HepG2 (cell line): Measurements from ENCODE around the gene RHBG. TPM values are rescaled to one million over a fixed set of nuclear protein-coding genes. Genes with fewer than 3 reads are reported as not detected.
A peak's percentile ranks its signal among the peaks of the same experiment; 100 is the strongest.

Experiments used
- ATAC-seq: fragments of 200-7000 bp; cut with Tn5 transposase; 3 replicates; pipeline ENCODE4 v1.9.1; 2020; ENCODE audit warnings: mild to moderate bottlenecking, moderate library complexity
- BruUV-seq: library from RNA; stranded (reverse); fragments of 400-500 nt; replicated peaks from 2 replicates; lab custom pipeline; 2021; lab: Mats Ljungman, UMichigan
- CTCF ChIA-PET: fragments of 300-600 bp; formaldehyde crosslinking; extraction: SDS; loops from one replicate; lab custom pipeline; 2021; ENCODE audit warnings: low total read pairs, inconsistent platforms, low intra/inter-chr PET ratio; lab: Yijun Ruan, JAX
- POLR2A ChIA-PET: fragments of 350-600 bp; sonication (Branson Sonifier 250); formaldehyde crosslinking; loops from one replicate; lab custom pipeline; 2020; ENCODE audit warnings: antibody characterized with exemption, inconsistent platforms; lab: Yijun Ruan, JAX
- DNase-seq: peaks from one replicate; pipeline ENCODE4 v3.0.0-alpha.2; 2015; ENCODE audit warnings: low spot score
- FAIRE-seq: peaks from 3 replicates; lab custom pipeline; 2011; peaks lifted over from hg19 to GRCh38; lab: Jason Lieb, UNC
- H2AFZ ChIP-seq: one replicate; pipeline ENCODE4 v1.6.1; 2011; ENCODE audit warnings: low read length, inconsistent platforms
- H3K27ac ChIP-seq: fragments of 300-600 bp; 3 replicates; pipeline ENCODE4 v1.8.0; 2011; ENCODE audit warnings: mixed run types, mild to moderate bottlenecking, mixed read lengths, low read length, inconsistent platforms; ENCODE audit not compliant: insufficient read depth; ENCODE audit errors: extremely low read length
- H3K27me3 ChIP-seq, 2 experiments: fragments of 200-600 bp in 1 of 2; 2 replicates in 1 of 2; 3 replicates in 1 of 2; pipeline versions ENCODE4 v1.6.0 to v1.8.0; 2011; ENCODE audit warnings: low read length in 2 of 2, mild to moderate bottlenecking in 2 of 2, moderate library complexity in 2 of 2, inconsistent platforms in 1 of 2; ENCODE audit not compliant: insufficient read depth in 2 of 2, control insufficient read depth in 1 of 2
- H3K36me3 ChIP-seq, 2 experiments: fragments of 200-600 bp in 1 of 2; replicated peaks in 1 of 2; 2 replicates in 1 of 2; 3 replicates in 1 of 2; pipeline versions ENCODE4 v1.5.1 to v1.8.0; 2011; ENCODE audit warnings: low read length in 2 of 2, inconsistent platforms in 1 of 2; ENCODE audit not compliant: insufficient read depth in 2 of 2, control insufficient read depth in 1 of 2
- H3K4me1 ChIP-seq: 2 replicates; pipeline ENCODE4 v1.5.1; 2012; ENCODE audit warnings: low read length, inconsistent platforms; ENCODE audit not compliant: insufficient read depth
- H3K4me2 ChIP-seq: 2 replicates; pipeline ENCODE4 v1.6.0; 2011; ENCODE audit warnings: low read depth, low read length, inconsistent platforms
- H3K4me3 ChIP-seq, 3 experiments: fragments of 200-600 bp in 1 of 3; sonication (generic), shearing (Covaris generic) in 1 of 3; replicated peaks in 1 of 3; 2 replicates each; pipeline ENCODE4 v1.5.1; 2011 to 2016; ENCODE audit warnings: low read length in 3 of 3, inconsistent platforms in 2 of 3, low read depth in 2 of 3, mild to moderate bottlenecking in 2 of 3, control low read depth in 1 of 3, mixed read lengths in 1 of 3; ENCODE audit not compliant: insufficient read depth in 1 of 3
- H3K79me2 ChIP-seq: one replicate; pipeline ENCODE4 v1.6.1; 2011; ENCODE audit warnings: low read length, inconsistent platforms; ENCODE audit not compliant: insufficient read depth
- H3K9ac ChIP-seq: 2 replicates; pipeline ENCODE4 v1.6.0; 2011; ENCODE audit warnings: mild to moderate bottlenecking, low read depth, low read length, inconsistent platforms; ENCODE audit not compliant: insufficient read depth
- H3K9me3 ChIP-seq: 2 replicates; pipeline ENCODE4 v1.5.1; 2012; ENCODE audit warnings: mild to moderate bottlenecking, low read length
- H4K20me1 ChIP-seq: 2 replicates; pipeline ENCODE4 v1.6.0; 2011; ENCODE audit warnings: inconsistent platforms, mild to moderate bottlenecking, low read length, moderate library complexity; ENCODE audit not compliant: insufficient read depth
- POLR2G ChIP-seq: fragments of 200-400 bp; formaldehyde crosslinking; IDR thresholded peaks from 2 replicates; pipeline ENCODE4 v1.6.1; 2018; ENCODE audit warnings: mild to moderate bottlenecking, low read depth, low read length, moderate library complexity
- ZFP36 ChIP-seq: fragments of 150-350 bp; IDR thresholded peaks from 2 replicates; pipeline ENCODE4 v1.6.1; 2018; ENCODE audit warnings: borderline replicate concordance, low read length, low read depth; ENCODE audit not compliant: partially characterized antibody
- ZNF7 ChIP-seq: IDR thresholded peaks from 2 replicates; pipeline ENCODE4 v1.6.1; 2016; ENCODE audit warnings: missing biosample characterization, missing genetic modification reagents
- WGBS: methylation state at CpG from one replicate; pipeline ENCODE4 v1.1.6; 2017; ENCODE audit warnings: low lambda C conversion rate; 5-methylcytosine and 5-hydroxymethylcytosine counted together
- in situ Hi-C: cut with HindIII; loops from 2 replicates; pipeline ENCODE4 v1.10.0; 2017; ENCODE audit warnings: low pct_unique_long_range_greater_than_20kb; ENCODE audit not compliant: extremely low pct_ligation_motif_present
- intact Hi-C: fragments of 100-400 bp; cut with micrococcal nuclease; formaldehyde crosslinking; loops from one replicate; pipeline ENCODE4 v1.10.0; 2022; ENCODE audit not compliant: unreplicated experiment
- polyA plus RNA-seq, 8 experiments: library from polyadenylated mRNA; depleted of rRNA in 3 of 8; stranded (reverse) in 7 of 8; unstranded in 1 of 8; fragments of >200 nt; fragmentation: Illumina TruSeq in 4 of 8; extraction: Trizol in 4 of 8; gene quantifications; 2 replicates each; pipeline versions ENCODE4 v1.2.1 to v1.2.3, GENCODE V29; 2011 to 2016; ENCODE audit warnings: low read depth in 4 of 8, missing spikeins in 1 of 8, mixed read lengths in 1 of 8; ENCODE audit not compliant: insufficient read depth in 1 of 8
- total RNA-seq, 5 experiments: library from RNA; depleted of rRNA; stranded (reverse); fragments of >200 nt; fragmentation: Illumina TruSeq; extraction: Trizol; gene quantifications; 2 replicates each; pipeline ENCODE4 v1.2.3, GENCODE V29; 2016; ENCODE audit warnings: low read depth in 1 of 5
- TF ChIP-seq, protein P1 (sequence below): sonication (generic); formaldehyde crosslinking; IDR thresholded peaks from 2 replicates; pipeline ENCODE4 v1.4.0; 2020; ENCODE audit warnings: missing genetic modification reagents, borderline replicate concordance
- TF ChIP-seq, protein P2 (sequence below): sonication (generic); formaldehyde crosslinking; IDR thresholded peaks from 2 replicates; pipeline ENCODE4 v1.4.0; 2020; ENCODE audit warnings: missing genetic modification reagents, mild to moderate bottlenecking, borderline replicate concordance

RHBG gene
- total and polyA plus RNA-seq, 2 of the 13 experiments (the other 11 are each of a cell fraction or from before 2014, with no cell fraction given) = 61.8 to 73.5 TPM

DNA sequence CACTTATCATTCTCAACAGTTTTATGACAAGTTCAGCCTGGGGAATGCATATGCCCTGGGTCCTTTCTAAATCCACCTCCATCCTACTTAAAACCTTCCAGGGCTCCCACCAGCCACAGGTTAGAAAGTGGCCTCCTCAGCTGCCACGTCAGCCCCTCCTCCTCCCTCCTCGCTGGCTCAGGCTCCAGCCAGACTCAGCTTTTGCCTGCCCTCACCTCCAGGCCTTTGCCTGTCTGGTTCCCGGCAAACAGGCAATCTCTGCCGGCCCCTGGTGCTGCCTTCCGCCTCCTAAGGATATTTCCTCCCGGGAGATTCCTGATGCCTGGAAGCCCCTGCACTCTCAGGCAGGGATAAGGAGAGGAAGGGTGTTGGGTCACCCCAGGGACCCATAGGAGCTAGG is 9.5 kb downstream of the RHBG start:
- TF ChIP-seq ZNF7 (CRISPR knock-in tag) (peak; percentile 59), ZFP36 (no peak), POLR2G (0 out of 2 replicates have a peak, but pooled peaks have one; percentile 7)
- TF ChIP-seq, protein P1, sequence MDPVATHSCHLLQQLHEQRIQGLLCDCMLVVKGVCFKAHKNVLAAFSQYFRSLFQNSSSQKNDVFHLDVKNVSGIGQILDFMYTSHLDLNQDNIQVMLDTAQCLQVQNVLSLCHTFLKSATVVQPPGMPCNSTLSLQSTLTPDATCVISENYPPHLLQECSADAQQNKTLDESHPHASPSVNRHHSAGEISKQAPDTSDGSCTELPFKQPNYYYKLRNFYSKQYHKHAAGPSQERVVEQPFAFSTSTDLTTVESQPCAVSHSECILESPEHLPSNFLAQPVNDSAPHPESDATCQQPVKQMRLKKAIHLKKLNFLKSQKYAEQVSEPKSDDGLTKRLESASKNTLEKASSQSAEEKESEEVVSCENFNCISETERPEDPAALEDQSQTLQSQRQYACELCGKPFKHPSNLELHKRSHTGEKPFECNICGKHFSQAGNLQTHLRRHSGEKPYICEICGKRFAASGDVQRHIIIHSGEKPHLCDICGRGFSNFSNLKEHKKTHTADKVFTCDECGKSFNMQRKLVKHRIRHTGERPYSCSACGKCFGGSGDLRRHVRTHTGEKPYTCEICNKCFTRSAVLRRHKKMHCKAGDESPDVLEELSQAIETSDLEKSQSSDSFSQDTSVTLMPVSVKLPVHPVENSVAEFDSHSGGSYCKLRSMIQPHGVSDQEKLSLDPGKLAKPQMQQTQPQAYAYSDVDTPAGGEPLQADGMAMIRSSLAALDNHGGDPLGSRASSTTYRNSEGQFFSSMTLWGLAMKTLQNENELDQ (CRISPR knock-in tag) = no peak
- TF ChIP-seq, protein P2, sequence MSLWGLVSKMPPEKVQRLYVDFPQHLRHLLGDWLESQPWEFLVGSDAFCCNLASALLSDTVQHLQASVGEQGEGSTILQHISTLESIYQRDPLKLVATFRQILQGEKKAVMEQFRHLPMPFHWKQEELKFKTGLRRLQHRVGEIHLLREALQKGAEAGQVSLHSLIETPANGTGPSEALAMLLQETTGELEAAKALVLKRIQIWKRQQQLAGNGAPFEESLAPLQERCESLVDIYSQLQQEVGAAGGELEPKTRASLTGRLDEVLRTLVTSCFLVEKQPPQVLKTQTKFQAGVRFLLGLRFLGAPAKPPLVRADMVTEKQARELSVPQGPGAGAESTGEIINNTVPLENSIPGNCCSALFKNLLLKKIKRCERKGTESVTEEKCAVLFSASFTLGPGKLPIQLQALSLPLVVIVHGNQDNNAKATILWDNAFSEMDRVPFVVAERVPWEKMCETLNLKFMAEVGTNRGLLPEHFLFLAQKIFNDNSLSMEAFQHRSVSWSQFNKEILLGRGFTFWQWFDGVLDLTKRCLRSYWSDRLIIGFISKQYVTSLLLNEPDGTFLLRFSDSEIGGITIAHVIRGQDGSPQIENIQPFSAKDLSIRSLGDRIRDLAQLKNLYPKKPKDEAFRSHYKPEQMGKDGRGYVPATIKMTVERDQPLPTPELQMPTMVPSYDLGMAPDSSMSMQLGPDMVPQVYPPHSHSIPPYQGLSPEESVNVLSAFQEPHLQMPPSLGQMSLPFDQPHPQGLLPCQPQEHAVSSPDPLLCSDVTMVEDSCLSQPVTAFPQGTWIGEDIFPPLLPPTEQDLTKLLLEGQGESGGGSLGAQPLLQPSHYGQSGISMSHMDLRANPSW (CRISPR knock-in tag) = no peak
- TF ChIP-seq, all 625 proteins: peak for 2
- POLR2A ChIA-PET = interaction anchor here (1.0 to 12.6 kb wide), 3 partner anchors 9 to 17 kb away, joined by 4 to 189 read pairs (median 4); partner anchors contain the start of gene RHBG
- Histone ChIP-seq H3K4me2 (no peak overlapping the region), H2AFZ (no peak overlapping the region), H3K4me3 (no peak overlapping the region), H4K20me1 (peaks cover 7% of the 10 kb centered on the region), H3K36me3 (peaks cover 27 to 60% of the 10 kb centered on the region in 2 experiments), H3K4me1 (peaks cover 68% of the 10 kb centered on the region), H3K9ac (no peak overlapping the region), H3K27me3 (no peaks in the 10 kb centered on the region), H3K79me2 (peaks cover 12% of the 10 kb centered on the region), H3K9me3 (no peaks in the 10 kb centered on the region), H3K27ac (peak overlapping the region; percentile 26)
- 91% methylated on average over 3 of the region's 6 CpGs for WGBS
- intact Hi-C loops = no loop called here
- no peak for DNase-seq
- CTCF ChIA-PET = no interaction called here
- in situ Hi-C loops = no loop called here
- no peak for FAIRE-seq
- no TSS peak for BruUV-seq
- ATAC-seq = no peak
